Measurements from ENCODE around the gene SMYD4. TPM values are rescaled to one million over a fixed set of nuclear protein-coding genes. Genes with fewer than 3 reads are reported as not detected.
"Not testable (repeated sequence)": the region's sequence is repeated elsewhere in the genome, so short reads cannot be mapped to it uniquely, and the experiment has no call there.

SMYD4 gene
- total RNA-seq, 2 experiments from 2014 or later, result 37.3 to 38.1 TPM

GRCh38 chr17:1813088-1813487, 16.6 kb downstream of the SMYD4 start:
- peaks cover 4% of the 10 kb centered on the region for H3K4me1 Mint-ChIP-seq
- ChIA-PET POLR2A (interaction anchor here (0.7 kb wide), 1 partner anchor 17 kb away, joined by 3 read pairs; no protein-coding TSS in a partner anchor), CTCF (no interaction called here)
- peaks cover 15% of the 10 kb centered on the region for H3K36me3 Mint-ChIP-seq (ENCODE audit: low read depth)
- H3K27ac Mint-ChIP-seq, result no peak overlapping the region
- H3K4me3 Mint-ChIP-seq, result no peak overlapping the region
- H3K9me3 Mint-ChIP-seq, result no peaks in the 10 kb centered on the region
- no peak for DNase-seq
- H3K27me3 Mint-ChIP-seq, result no peaks in the 10 kb centered on the region

GRCh38 chr17:1810450-1811103, 19.1 kb downstream of the SMYD4 start:
- peaks cover 21% of the 10 kb centered on the region for H3K36me3 Mint-ChIP-seq (ENCODE audit: low read depth)
- H3K4me1 Mint-ChIP-seq, result peaks cover 2% of the 10 kb centered on the region
- POLR2A ChIA-PET, result no interaction called here
- H3K4me3 Mint-ChIP-seq, result no peak overlapping the region
- no peak for DNase-seq
- CTCF ChIA-PET, result interaction anchor here (1.9 kb wide), 1 partner anchor 11 kb away, joined by 4 read pairs; no protein-coding TSS in a partner anchor
- no peak overlapping the region for H3K27ac Mint-ChIP-seq
- H3K27me3 Mint-ChIP-seq, result no peaks in the 10 kb centered on the region
- H3K9me3 Mint-ChIP-seq, result no peaks in the 10 kb centered on the region

GRCh38 chr17:1809815-1810214, 19.9 kb downstream of the SMYD4 start:
- H3K4me3 Mint-ChIP-seq, H3K4me1 Mint-ChIP-seq, H3K27me3 Mint-ChIP-seq, H3K27ac Mint-ChIP-seq, CTCF ChIA-PET, H3K9me3 Mint-ChIP-seq, DNase-seq, POLR2A ChIA-PET: not testable (repeated sequence)
- peaks cover 21% of the 10 kb centered on the region for H3K36me3 Mint-ChIP-seq (ENCODE audit: low read depth)

- Mint-ChIP-seq H3K27ac (no peak overlapping the region), H3K27me3 (no peaks in the 10 kb centered on the region), H3K9me3 (no peaks in the 10 kb centered on the region), H3K4me3 (no peak overlapping the region), H3K4me1 (peaks cover 2% of the 10 kb centered on the region), H3K36me3 (ENCODE audit: low read depth) (peaks cover 29% of the 10 kb centered on the region)
- ChIA-PET CTCF (no interaction called here), POLR2A (no interaction called here)
- no peak for DNase-seq
Measured at GRCh38 chr17:1808644-1809043, 21.1 kb downstream of the SMYD4 start.

GRCh38 chr17:1807890-1808289, 21.8 kb downstream of the SMYD4 start:
- Mint-ChIP-seq H3K36me3 (ENCODE audit: low read depth) (peaks cover 33% of the 10 kb centered on the region), H3K27me3 (no peaks in the 10 kb centered on the region), H3K9me3 (no peaks in the 10 kb centered on the region), H3K27ac (no peak overlapping the region), H3K4me1 (peaks cover 2% of the 10 kb centered on the region), H3K4me3 (no peak overlapping the region)
- DNase-seq, result no peak
- POLR2A ChIA-PET, result no interaction called here
- CTCF ChIA-PET, result no interaction called here

- no peak overlapping the region for H3K27ac Mint-ChIP-seq
- CTCF ChIA-PET, result no interaction called here
- H3K9me3 Mint-ChIP-seq, result no peaks in the 10 kb centered on the region
- H3K27me3 Mint-ChIP-seq, result no peaks in the 10 kb centered on the region
- POLR2A ChIA-PET, result interaction anchor here (0.7 kb wide), 1 partner anchor 231 kb away, joined by 6 read pairs; no protein-coding TSS in a partner anchor
- no peak for DNase-seq
- no peak overlapping the region for H3K4me3 Mint-ChIP-seq
- peaks cover 38% of the 10 kb centered on the region for H3K36me3 Mint-ChIP-seq (ENCODE audit: low read depth)
- no peaks in the 10 kb centered on the region for H3K4me1 Mint-ChIP-seq
Measured at GRCh38 chr17:1803280-1803679, 26.4 kb downstream of the SMYD4 start.

GRCh38 chr17:1802429-1802828, 27.3 kb downstream of the SMYD4 start:
- no peak overlapping the region for H3K4me3 Mint-ChIP-seq
- H3K36me3 Mint-ChIP-seq (ENCODE audit: low read depth), result peaks cover 32% of the 10 kb centered on the region
- H3K27me3 Mint-ChIP-seq, result no peaks in the 10 kb centered on the region
- H3K27ac Mint-ChIP-seq, result no peak overlapping the region
- DNase-seq, result no peak
- H3K4me1 Mint-ChIP-seq, result no peaks in the 10 kb centered on the region
- no peaks in the 10 kb centered on the region for H3K9me3 Mint-ChIP-seq
- ChIA-PET POLR2A (no interaction called here), CTCF (no interaction called here)

GRCh38 chr17:1800712-1801111, 29.0 kb downstream of the SMYD4 start:
- H3K9me3 Mint-ChIP-seq, result no peaks in the 10 kb centered on the region
- H3K4me1 Mint-ChIP-seq, result peaks cover 2% of the 10 kb centered on the region
- H3K36me3 Mint-ChIP-seq (ENCODE audit: low read depth), result peaks cover 37% of the 10 kb centered on the region
- DNase-seq, result no peak
- H3K27ac Mint-ChIP-seq, result no peak overlapping the region
- ChIA-PET POLR2A (no interaction called here), CTCF (interaction anchor here (1.2 to 1.6 kb wide), 2 partner anchors 11 to 175 kb away, joined by 4 read pairs; no protein-coding TSS in a partner anchor)
- H3K4me3 Mint-ChIP-seq, result no peak overlapping the region
- H3K27me3 Mint-ChIP-seq, result no peaks in the 10 kb centered on the region

GRCh38 chr17:1800240-1800639, 29.5 kb downstream of the SMYD4 start:
- Mint-ChIP-seq H3K4me1 (peaks cover 3% of the 10 kb centered on the region), H3K27ac (no peak overlapping the region), H3K27me3 (no peaks in the 10 kb centered on the region), H3K36me3 (ENCODE audit: low read depth) (peaks cover 38% of the 10 kb centered on the region), H3K9me3 (no peaks in the 10 kb centered on the region), H3K4me3 (no peak overlapping the region)
- ChIA-PET POLR2A (no interaction called here), CTCF (interaction anchor here (0.9 to 1.6 kb wide), 3 partner anchors 12 to 175 kb away, joined by 3 to 4 read pairs (median 4); no protein-coding TSS in a partner anchor)
- no peak for DNase-seq

- H3K4me3 Mint-ChIP-seq, DNase-seq, H3K27ac Mint-ChIP-seq, POLR2A ChIA-PET, H3K9me3 Mint-ChIP-seq, H3K27me3 Mint-ChIP-seq, H3K4me1 Mint-ChIP-seq: not testable (repeated sequence)
- CTCF ChIA-PET, result interaction anchor here (0.5 to 0.6 kb wide), 2 partner anchors 26 to 132 kb away, joined by 3 read pairs; no protein-coding TSS in a partner anchor
- peaks cover 30% of the 10 kb centered on the region for H3K36me3 Mint-ChIP-seq (ENCODE audit: low read depth)
Measured at GRCh38 chr17:1797846-1798245, 31.9 kb downstream of the SMYD4 start.

GRCh38 chr17:1797323-1797722, 32.4 kb downstream of the SMYD4 start:
- H3K27ac Mint-ChIP-seq, result no peak overlapping the region
- H3K36me3 Mint-ChIP-seq (ENCODE audit: low read depth), result peaks cover 30% of the 10 kb centered on the region
- POLR2A ChIA-PET, result no interaction called here
- DNase-seq, result no peak
- no peak overlapping the region for H3K4me3 Mint-ChIP-seq
- CTCF ChIA-PET, result interaction anchor here (0.5 to 1.2 kb wide), 2 partner anchors 109 to 132 kb away, joined by 3 to 4 read pairs; no protein-coding TSS in a partner anchor
- peaks cover 7% of the 10 kb centered on the region for H3K4me1 Mint-ChIP-seq
- H3K27me3 Mint-ChIP-seq, result no peaks in the 10 kb centered on the region
- H3K9me3 Mint-ChIP-seq, result no peaks in the 10 kb centered on the region

- H3K9me3 Mint-ChIP-seq, result no peaks in the 10 kb centered on the region
- H3K4me3 Mint-ChIP-seq, result no peak overlapping the region
- H3K27ac Mint-ChIP-seq, result no peak overlapping the region
- ChIA-PET CTCF (interaction anchor here (1.2 kb wide), 1 partner anchor 110 kb away, joined by 4 read pairs; no protein-coding TSS in a partner anchor), POLR2A (no interaction called here)
- no peak for DNase-seq
- peaks cover 29% of the 10 kb centered on the region for H3K36me3 Mint-ChIP-seq (ENCODE audit: low read depth)
- H3K27me3 Mint-ChIP-seq, result no peaks in the 10 kb centered on the region
- H3K4me1 Mint-ChIP-seq, result peaks cover 7% of the 10 kb centered on the region
Measured at GRCh38 chr17:1796800-1797199, 32.9 kb downstream of the SMYD4 start.

GRCh38 chr17:1793447-1793806, 36.3 kb downstream of the SMYD4 start:
- Mint-ChIP-seq H3K27ac (no peak overlapping the region), H3K4me1 (peaks cover 9% of the 10 kb centered on the region), H3K9me3 (no peaks in the 10 kb centered on the region), H3K36me3 (ENCODE audit: low read depth) (peaks cover 22% of the 10 kb centered on the region), H3K4me3 (no peak overlapping the region), H3K27me3 (no peaks in the 10 kb centered on the region)
- POLR2A ChIA-PET, result no interaction called here
- CTCF ChIA-PET, result interaction anchor here (0.6 kb wide), 1 partner anchor 8 kb away, joined by 4 read pairs; no protein-coding TSS in a partner anchor
- DNase-seq, result no peak

Data from activated CD4-positive, alpha-beta T cell treated with anti-CD3 and anti-CD28 coated beads, Interleukin-2, amount 10 ng/mL, durations not matched to agents 7 days and 5 days (primary cell).